HCT116 (cell line): Measurements from ENCODE around the gene MCC. TPM values are rescaled to one million over a fixed set of nuclear protein-coding genes. Genes with fewer than 3 reads are reported as not detected.

Experiments
- ATAC-seq: fragments of 200-7000 bp; cut with Tn5 transposase; 2 replicates; pipeline ENCODE4 v1.9.1; 2020; ENCODE audit warnings: mild to moderate bottlenecking, moderate library complexity
- BruUV-seq: library from RNA; stranded (reverse); fragments of 400-500 nt; replicated peaks from 2 replicates; lab custom pipeline; 2021; lab: Mats Ljungman, UMichigan
- CTCF ChIA-PET: fragments of 300-600 bp; sonication (Branson Sonifier 250); formaldehyde crosslinking; loops from one replicate; lab custom pipeline; 2021; ENCODE audit warnings: antibody characterized with exemption; lab: Charles Lee
- POLR2A ChIA-PET: fragments of 300-600, 350-600 bp; sonication (Branson Sonifier 250); formaldehyde crosslinking; loops from one replicate; lab custom pipeline; 2021; ENCODE audit warnings: antibody characterized with exemption; lab: Charles Lee
- RAD21 ChIA-PET, 2 experiments: fragments of 300-600 bp; sonication (Branson Sonifier 250); formaldehyde crosslinking; loops; one replicate each; lab custom pipeline; 2023; ENCODE audit warnings: low total read pairs in 2 of 2; ENCODE audit not compliant: uncharacterized antibody in 2 of 2, unreplicated experiment in 2 of 2, low non-redundant PET in 1 of 2; lab: Charles Lee
- DNase-seq: peaks from one replicate; pipeline ENCODE4 v3.0.0-alpha.2; 2010; ENCODE audit warnings: low read depth, low spot score
- H2AFZ ChIP-seq: fragments of 200-600 bp; shearing (Covaris generic), sonication (generic); 2 replicates; pipeline ENCODE4 v1.6.1; 2017; ENCODE audit warnings: low read depth, mixed run types, mixed read lengths, antibody characterized with exemption, low read length; ENCODE audit not compliant: poor library complexity, severe bottlenecking
- H3K27ac ChIP-seq: 2 replicates; pipeline ENCODE4 v1.5.1; 2012; ENCODE audit warnings: low read depth, low read length
- H3K27me3 ChIP-seq: fragments of 200-600 bp; sonication (generic); 2 replicates; pipeline ENCODE4 v1.6.1; 2016; ENCODE audit warnings: mixed run types, low read length, mixed read lengths; ENCODE audit not compliant: insufficient read depth
- H3K36me3 ChIP-seq, 2 experiments: fragments of 200-500 bp in 1 of 2; fragments of 200-600 bp in 1 of 2; sonication (Bioruptor generic) in 1 of 2; sonication (generic) in 1 of 2; 2 replicates each; pipeline versions ENCODE4 v1.5.1 to v1.6.1; 2014 to 2016; ENCODE audit warnings: low read length in 2 of 2, inconsistent platforms in 1 of 2, mixed read lengths in 1 of 2, mixed run types in 1 of 2; ENCODE audit not compliant: insufficient read depth in 2 of 2, control insufficient read depth in 1 of 2
- H3K4me1 ChIP-seq, 2 experiments: fragments of 200-600 bp in 1 of 2; sonication (generic) in 1 of 2; 2 replicates each; pipeline versions ENCODE4 v1.5.1 to v1.6.1; 2012 to 2017; ENCODE audit warnings: low read length in 2 of 2, inconsistent platforms in 1 of 2, mild to moderate bottlenecking in 1 of 2, mixed read lengths in 1 of 2, mixed run types in 1 of 2, moderate library complexity in 1 of 2; ENCODE audit not compliant: insufficient read depth in 2 of 2, control insufficient read depth in 1 of 2
- H3K4me2 ChIP-seq: fragments of 200-600 bp; sonication (generic); 2 replicates; pipeline ENCODE4 v1.6.1; 2017; ENCODE audit warnings: mixed run types, low read length, mixed read lengths
- H3K4me3 ChIP-seq, 2 experiments: fragments of 200-600 bp in 1 of 2; sonication (generic) in 1 of 2; replicated peaks in 1 of 2; 2 replicates each; pipeline ENCODE4 v1.5.1; 2011 to 2016; ENCODE audit warnings: low read length in 2 of 2, control low read depth in 1 of 2, low read depth in 1 of 2, mild to moderate bottlenecking in 1 of 2, mixed read lengths in 1 of 2, mixed run types in 1 of 2
- H3K79me2 ChIP-seq: fragments of 200-600 bp; sonication (generic); 2 replicates; pipeline ENCODE4 v1.6.1; 2017; ENCODE audit warnings: mild to moderate bottlenecking, mixed run types, low read length, moderate library complexity, mixed read lengths; ENCODE audit not compliant: insufficient read depth
- H3K9ac ChIP-seq: fragments of 200-600 bp; sonication (generic); 2 replicates; pipeline ENCODE4 v1.6.1; 2016; ENCODE audit warnings: low read length, mixed read lengths
- H3K9me2 ChIP-seq: fragments of 200-600 bp; sonication (generic), shearing (Covaris generic); 2 replicates; pipeline ENCODE4 v1.6.1; 2017; ENCODE audit warnings: mixed run types, mild to moderate bottlenecking, moderate library complexity; ENCODE audit not compliant: insufficient read depth
- H3K9me3 ChIP-seq, 2 experiments: fragments of 200-500 bp in 1 of 2; fragments of 200-600 bp in 1 of 2; sonication (Bioruptor generic) in 1 of 2; sonication (generic) in 1 of 2; 2 replicates each; pipeline ENCODE4 v1.6.1; 2014 to 2017; ENCODE audit warnings: low read length in 2 of 2, mixed read lengths in 2 of 2, inconsistent platforms in 1 of 2, low read depth in 1 of 2, mild to moderate bottlenecking in 1 of 2, mixed run types in 1 of 2, moderate library complexity in 1 of 2; ENCODE audit not compliant: control insufficient read depth in 1 of 2, insufficient read depth in 1 of 2
- H4K20me1 ChIP-seq: fragments of 200-600 bp; sonication (generic), shearing (Covaris generic); 2 replicates; pipeline ENCODE4 v1.6.1; 2017; ENCODE audit warnings: mixed run types, mild to moderate bottlenecking, moderate library complexity; ENCODE audit not compliant: insufficient read depth
- CEBPB ChIP-seq: IDR thresholded peaks from 2 replicates; pipeline ENCODE4 v1.6.1; 2012; ENCODE audit warnings: low read depth
- EGR1 ChIP-seq: IDR thresholded peaks from 2 replicates; pipeline ENCODE4 v1.6.1; 2012; ENCODE audit warnings: low read depth
- EZH2phosphoT487 ChIP-seq: fragments of 200-600 bp; IDR thresholded peaks from 2 replicates; pipeline ENCODE4 v1.6.1; 2018; ENCODE audit warnings: antibody characterized with exemption, borderline replicate concordance
- JUND ChIP-seq: IDR thresholded peaks from 2 replicates; pipeline ENCODE4 v1.6.1; 2012
- MAX ChIP-seq: IDR thresholded peaks from 2 replicates; pipeline ENCODE4 v1.6.1; 2012
- POLR2AphosphoS5 ChIP-seq: IDR thresholded peaks from 2 replicates; pipeline ENCODE4 v1.6.1; 2011; ENCODE audit warnings: mild to moderate bottlenecking, low read depth, low read length, moderate library complexity
- SIN3A ChIP-seq: IDR thresholded peaks from 2 replicates; pipeline ENCODE4 v1.6.1; 2012; ENCODE audit warnings: low read depth
- SRF ChIP-seq: IDR thresholded peaks from 2 replicates; pipeline ENCODE4 v1.6.1; 2012; ENCODE audit warnings: low read depth
- intact Hi-C: fragments of 100-400 bp; cut with micrococcal nuclease; formaldehyde crosslinking; loops from 2 replicates; pipeline ENCODE4 v1.10.0; 2022
- total RNA-seq: library from RNA; stranded (reverse); gene quantifications from one replicate; pipeline ENCODE4 v1.2.1, GENCODE V29; 2021; ENCODE audit not compliant: unreplicated experiment
- TF ChIP-seq, protein P1 (sequence below): IDR thresholded peaks from 2 replicates; pipeline ENCODE4 v1.6.1; 2012; ENCODE audit warnings: low read depth
- TF ChIP-seq, protein P2 (sequence below), 3 experiments: fragments of 200-600 bp in 1 of 3; sonication (generic) in 1 of 3; IDR thresholded peaks in 2 of 3; conservative IDR thresholded peaks in 1 of 3; 2 replicates each; pipeline ENCODE4 v1.5.1; 2012 to 2017; ENCODE audit warnings: low read depth in 2 of 3, low read length in 2 of 3, antibody characterized with exemption in 1 of 3, borderline replicate concordance in 1 of 3, control low read depth in 1 of 3, mild to moderate bottlenecking in 1 of 3, mixed read lengths in 1 of 3, mixed run types in 1 of 3, moderate library complexity in 1 of 3; ENCODE audit not compliant: insufficient read depth in 1 of 3

Gene MCC
- total RNA-seq, 1 experiment from 2014 or later, result 20.1 TPM

DNA sequence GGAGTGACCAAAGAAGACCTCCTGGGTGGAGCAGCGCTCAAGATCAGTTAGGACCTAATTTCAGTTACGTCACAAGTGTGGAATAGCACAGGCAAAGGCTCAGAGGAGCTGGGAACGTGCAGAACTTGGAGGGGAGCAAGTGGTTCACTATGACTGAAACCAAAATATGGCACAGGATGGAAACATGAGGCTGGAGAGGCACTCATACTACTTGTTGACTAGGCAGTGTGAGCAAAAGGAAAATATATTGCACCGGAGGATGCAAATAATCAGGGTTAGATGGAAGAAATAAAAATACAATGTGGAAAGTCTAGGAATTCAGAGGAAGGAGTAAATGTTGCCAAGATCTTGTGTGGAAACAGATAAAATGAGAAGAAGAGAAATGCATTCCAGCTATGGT lies 363.3 kb downstream of the MCC start (continued):
- TF ChIP-seq EGR1 (no peak), EZH2phosphoT487 (no peak), MAX (no peak), JUND (no peak), CEBPB (no peak), POLR2AphosphoS5 (no peak), SIN3A (no peak)
- TF ChIP-seq, all 23 proteins: peak for 0

- BruUV-seq, result no TSS peak
- Histone ChIP-seq H2AFZ (no peak overlapping the region), H3K79me2 (no peaks in the 10 kb centered on the region), H3K4me2 (no peak overlapping the region), H3K9me3 (no peaks in the 10 kb centered on the region), H3K4me3 (no peak overlapping the region), H3K9me2 (no peaks in the 10 kb centered on the region), H3K27ac (no peak overlapping the region), H3K36me3 (no peaks in the 10 kb centered on the region), H3K4me1 (no peaks in the 10 kb centered on the region), H3K27me3 (no peaks in the 10 kb centered on the region), H3K9ac (no peak overlapping the region), H4K20me1 (no peaks in the 10 kb centered on the region)
- ATAC-seq (no peak), DNase-seq (no peak)
- no peak for TF ChIP-seq JUND
- TF ChIP-seq, protein P1, sequence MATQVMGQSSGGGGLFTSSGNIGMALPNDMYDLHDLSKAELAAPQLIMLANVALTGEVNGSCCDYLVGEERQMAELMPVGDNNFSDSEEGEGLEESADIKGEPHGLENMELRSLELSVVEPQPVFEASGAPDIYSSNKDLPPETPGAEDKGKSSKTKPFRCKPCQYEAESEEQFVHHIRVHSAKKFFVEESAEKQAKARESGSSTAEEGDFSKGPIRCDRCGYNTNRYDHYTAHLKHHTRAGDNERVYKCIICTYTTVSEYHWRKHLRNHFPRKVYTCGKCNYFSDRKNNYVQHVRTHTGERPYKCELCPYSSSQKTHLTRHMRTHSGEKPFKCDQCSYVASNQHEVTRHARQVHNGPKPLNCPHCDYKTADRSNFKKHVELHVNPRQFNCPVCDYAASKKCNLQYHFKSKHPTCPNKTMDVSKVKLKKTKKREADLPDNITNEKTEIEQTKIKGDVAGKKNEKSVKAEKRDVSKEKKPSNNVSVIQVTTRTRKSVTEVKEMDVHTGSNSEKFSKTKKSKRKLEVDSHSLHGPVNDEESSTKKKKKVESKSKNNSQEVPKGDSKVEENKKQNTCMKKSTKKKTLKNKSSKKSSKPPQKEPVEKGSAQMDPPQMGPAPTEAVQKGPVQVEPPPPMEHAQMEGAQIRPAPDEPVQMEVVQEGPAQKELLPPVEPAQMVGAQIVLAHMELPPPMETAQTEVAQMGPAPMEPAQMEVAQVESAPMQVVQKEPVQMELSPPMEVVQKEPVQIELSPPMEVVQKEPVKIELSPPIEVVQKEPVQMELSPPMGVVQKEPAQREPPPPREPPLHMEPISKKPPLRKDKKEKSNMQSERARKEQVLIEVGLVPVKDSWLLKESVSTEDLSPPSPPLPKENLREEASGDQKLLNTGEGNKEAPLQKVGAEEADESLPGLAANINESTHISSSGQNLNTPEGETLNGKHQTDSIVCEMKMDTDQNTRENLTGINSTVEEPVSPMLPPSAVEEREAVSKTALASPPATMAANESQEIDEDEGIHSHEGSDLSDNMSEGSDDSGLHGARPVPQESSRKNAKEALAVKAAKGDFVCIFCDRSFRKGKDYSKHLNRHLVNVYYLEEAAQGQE, result no peak
- TF ChIP-seq MAX, result no peak
- TF ChIP-seq, protein P2, sequence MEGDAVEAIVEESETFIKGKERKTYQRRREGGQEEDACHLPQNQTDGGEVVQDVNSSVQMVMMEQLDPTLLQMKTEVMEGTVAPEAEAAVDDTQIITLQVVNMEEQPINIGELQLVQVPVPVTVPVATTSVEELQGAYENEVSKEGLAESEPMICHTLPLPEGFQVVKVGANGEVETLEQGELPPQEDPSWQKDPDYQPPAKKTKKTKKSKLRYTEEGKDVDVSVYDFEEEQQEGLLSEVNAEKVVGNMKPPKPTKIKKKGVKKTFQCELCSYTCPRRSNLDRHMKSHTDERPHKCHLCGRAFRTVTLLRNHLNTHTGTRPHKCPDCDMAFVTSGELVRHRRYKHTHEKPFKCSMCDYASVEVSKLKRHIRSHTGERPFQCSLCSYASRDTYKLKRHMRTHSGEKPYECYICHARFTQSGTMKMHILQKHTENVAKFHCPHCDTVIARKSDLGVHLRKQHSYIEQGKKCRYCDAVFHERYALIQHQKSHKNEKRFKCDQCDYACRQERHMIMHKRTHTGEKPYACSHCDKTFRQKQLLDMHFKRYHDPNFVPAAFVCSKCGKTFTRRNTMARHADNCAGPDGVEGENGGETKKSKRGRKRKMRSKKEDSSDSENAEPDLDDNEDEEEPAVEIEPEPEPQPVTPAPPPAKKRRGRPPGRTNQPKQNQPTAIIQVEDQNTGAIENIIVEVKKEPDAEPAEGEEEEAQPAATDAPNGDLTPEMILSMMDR (IDR thresholded peaks at IDR 0.05 in 2 of 3, conservative IDR thresholded peaks at IDR 0.05 in 1 of 3; ENCODE audit: borderline replicate concordance in 1 of 3, insufficient read depth in 1 of 3, low read depth in 2 of 3, low read length in 2 of 3), result no peak
- TF ChIP-seq EGR1, result no peak
- no peak for TF ChIP-seq POLR2AphosphoS5
- no peak for TF ChIP-seq SRF
- ChIA-PET RAD21 (no interaction called here), CTCF (no interaction called here), POLR2A (no interaction called here)
- intact Hi-C loops, result no loop called here
These were observed 364.0 kb downstream of the MCC start for GRCh38 chr5:113124265-113124664.
